ENCODE results near the gene MAPK8IP3.
A peak's percentile ranks its signal among the peaks of the same experiment; 100 is the strongest.
"Not testable (repeated sequence)": the region's sequence is repeated elsewhere in the genome, so short reads cannot be mapped to it uniquely, and the experiment has no call there.

Gene MAPK8IP3

GRCh38 chr16:1788095-1788707 is 82.2 kb downstream of the MAPK8IP3 start:
- DNase-seq = no peak

GRCh38 chr16:1788708-1789100 is 82.7 kb downstream of the MAPK8IP3 start:
- DNase-seq = no peak

GRCh38 chr16:1789643-1790045 is 83.6 kb downstream of the MAPK8IP3 start:
- no peak for DNase-seq

- DNase-seq = no peak
These were observed 84.2 kb downstream of the MAPK8IP3 start for GRCh38 chr16:1790261-1790610.

GRCh38 chr16:1790611-1791255 is 84.7 kb downstream of the MAPK8IP3 start:
- DNase-seq = no peak

- no peak for DNase-seq
These were observed 85.4 kb downstream of the MAPK8IP3 start for GRCh38 chr16:1791256-1791942.

GRCh38 chr16:1791943-1792812 is 86.2 kb downstream of the MAPK8IP3 start:
- DNase-seq = no peak

GRCh38 chr16:1792836-1793577 is 87.0 kb downstream of the MAPK8IP3 start:
- DNase-seq = no peak

- DNase-seq = no peak
These were observed 87.7 kb downstream of the MAPK8IP3 start, which contains the start of gene IGFALS for GRCh38 chr16:1793578-1794220. TSS of gene IGFALS (minus strand) at chr16:1793705. CDS start at chr16:1793652, 53 bp downstream.

GRCh38 chr16:1794221-1794871 is 88.4 kb downstream of the MAPK8IP3 start:
- no peak for DNase-seq

GRCh38 chr16:1794908-1795666 is 89.1 kb downstream of the MAPK8IP3 start:
- no peak for DNase-seq

- DNase-seq = not testable (repeated sequence)
These were observed 93.3 kb downstream of the MAPK8IP3 start for GRCh38 chr16:1799263-1799662.

GRCh38 chr16:1800701-1801100 is 94.7 kb downstream of the MAPK8IP3 start:
- no peak for DNase-seq

- DNase-seq = no peak
These were observed 101.6 kb downstream of the MAPK8IP3 start for GRCh38 chr16:1807626-1808025.

GRCh38 chr16:1808691-1809090 is 102.7 kb downstream of the MAPK8IP3 start:
- DNase-seq = no peak

- DNase-seq = no peak
These were observed 103.3 kb downstream of the MAPK8IP3 start for GRCh38 chr16:1809281-1809801.

GRCh38 chr16:1810106-1810505 is 104.1 kb downstream of the MAPK8IP3 start:
- no peak for DNase-seq

- no peak for DNase-seq
These were observed 104.5 kb downstream of the MAPK8IP3 start for GRCh38 chr16:1810536-1810935.

GRCh38 chr16:1812732-1813163 is 106.8 kb downstream of the MAPK8IP3 start:
- peak; percentile 38 to 66 for DNase-seq

- no peak for DNase-seq
These were observed 109.5 kb downstream of the MAPK8IP3 start for GRCh38 chr16:1815461-1815860.
